Fibroblast of lung (primary cell): ENCODE measurements around the gene CALCB. TPM values are rescaled to one million over a fixed set of nuclear protein-coding genes. Genes with fewer than 3 reads are reported as not detected.

Source experiments
- DNase-seq, 2 donors: peaks; one replicate each; pipeline versions ENCODE4 v3.0.0 to v3.0.0-alpha.2; 2010; ENCODE audit warnings: low read depth in 2 of 2
- H2AFZ ChIP-seq: 2 replicates; pipeline ENCODE4 v1.5.1; 2012; ENCODE audit warnings: low read length, control low read depth, inconsistent platforms
- H3K27ac ChIP-seq: 2 replicates; pipeline ENCODE4 v1.5.1; 2011; ENCODE audit warnings: low read length, control low read depth; ENCODE audit not compliant: insufficient read depth
- H3K27me3 ChIP-seq: 2 replicates; pipeline ENCODE4 v1.5.1; 2011; ENCODE audit warnings: mild to moderate bottlenecking, low read length; ENCODE audit not compliant: control insufficient read depth, insufficient read depth
- H3K36me3 ChIP-seq: 2 replicates; pipeline ENCODE4 v1.5.1; 2011; ENCODE audit warnings: low read length; ENCODE audit not compliant: control insufficient read depth, insufficient read depth
- H3K4me1 ChIP-seq: 2 replicates; pipeline ENCODE4 v1.5.1; 2011; ENCODE audit warnings: low read length; ENCODE audit not compliant: control insufficient read depth, insufficient read depth; ENCODE audit errors: extremely low read depth
- H3K4me2 ChIP-seq: 2 replicates; pipeline ENCODE4 v1.5.1; 2011; ENCODE audit warnings: low read length, control low read depth; ENCODE audit not compliant: insufficient read depth; ENCODE audit errors: extremely low read depth
- H3K4me3 ChIP-seq, 4 experiments: fragments of 200-600 bp in 1 of 4; sonication (generic) in 1 of 4; replicated peaks in 1 of 4; 2 replicates each; pipeline ENCODE4 v1.5.1; 2011 to 2016; ENCODE audit warnings: low read length in 4 of 4, low read depth in 3 of 4, mild to moderate bottlenecking in 3 of 4, control low read depth in 2 of 4, inconsistent platforms in 1 of 4, mixed read lengths in 1 of 4; ENCODE audit not compliant: insufficient read depth in 1 of 4; ENCODE audit errors: control extremely low read depth in 1 of 4
- H3K79me2 ChIP-seq: 2 replicates; pipeline ENCODE4 v1.5.1; 2012; ENCODE audit warnings: mild to moderate bottlenecking, low read length, inconsistent platforms; ENCODE audit not compliant: control insufficient read depth, insufficient read depth
- H3K9ac ChIP-seq: 2 replicates; pipeline ENCODE4 v1.5.1; 2011; ENCODE audit warnings: mild to moderate bottlenecking, low read length, control low read depth; ENCODE audit not compliant: insufficient read depth
- H3K9me3 ChIP-seq: 2 replicates; pipeline ENCODE4 v1.5.1; 2012; ENCODE audit warnings: low read depth, low read length; ENCODE audit not compliant: control insufficient read depth, insufficient read depth
- H4K20me1 ChIP-seq: 2 replicates; pipeline ENCODE4 v1.5.1; 2011; ENCODE audit warnings: low read length; ENCODE audit not compliant: control insufficient read depth, insufficient read depth; ENCODE audit errors: extremely low read depth
- CTCF ChIP-seq, 2 donors: IDR thresholded peaks in 1 of 2; conservative IDR thresholded peaks in 1 of 2; 1 replicate in 1 of 2; 2 replicates in 1 of 2; pipeline ENCODE4 v1.5.1; 2011 to 2012; ENCODE audit warnings: low read length in 2 of 2, control low read depth in 1 of 2, inconsistent platforms in 1 of 2, low read depth in 1 of 2, mild to moderate bottlenecking in 1 of 2
- EZH2 ChIP-seq: IDR thresholded peaks from 2 replicates; pipeline ENCODE4 v1.5.1; 2012; ENCODE audit warnings: low read length, control low read depth, mild to moderate bottlenecking; ENCODE audit errors: missing control alignments
- polyA plus RNA-seq, 2 donors: library from polyadenylated mRNA; depleted of rRNA in 1 of 2; stranded (reverse) in 1 of 2; unstranded in 1 of 2; fragments of >200 nt; gene quantifications; 2 replicates each; pipeline ENCODE4 v1.2.1, GENCODE V29; 2011 to 2012; ENCODE audit warnings: missing spikeins in 1 of 2
- total RNA-seq: library from RNA; depleted of rRNA; stranded (reverse); fragments of >200 nt; gene quantifications from 2 replicates; pipeline ENCODE4 v1.2.1, GENCODE V29; 2014

Gene CALCB
- total and polyA plus RNA-seq, 2 donors (not counting 1 experiment from before 2014, with no cell fraction given): 0.06 to 0.17 TPM

- no peak overlapping the region for H3K27ac ChIP-seq
- no peaks in the 10 kb centered on the region for H3K79me2 ChIP-seq
- H3K4me3 ChIP-seq: no peak overlapping the region
- no peaks in the 10 kb centered on the region for H3K27me3 ChIP-seq
- TF ChIP-seq EZH2 (no peak), CTCF (conservative IDR thresholded peaks at IDR 0.05 in 1 of 2, IDR thresholded peaks at IDR 0.05 in 1 of 2; ENCODE audit: low read depth in 1 of 2, low read length in 2 of 2) (no peak)
- no peaks in the 10 kb centered on the region for H3K4me1 ChIP-seq
- H3K36me3 ChIP-seq: no peaks in the 10 kb centered on the region
- no peak overlapping the region for H3K4me2 ChIP-seq
- no peaks in the 10 kb centered on the region for H4K20me1 ChIP-seq
- no peak overlapping the region for H3K9ac ChIP-seq
- H3K9me3 ChIP-seq: no peaks in the 10 kb centered on the region
- no peak overlapping the region for H2AFZ ChIP-seq
- DNase-seq: no peak
These were observed 20.0 kb downstream of the CALCB start for GRCh38 chr11:15093432-15093831.

GRCh38 chr11:15095736-15096228 is 22.4 kb downstream of the CALCB start:
- no peak overlapping the region for H3K9ac ChIP-seq
- H3K9me3 ChIP-seq: no peaks in the 10 kb centered on the region
- no peaks in the 10 kb centered on the region for H3K27me3 ChIP-seq
- H3K79me2 ChIP-seq: no peaks in the 10 kb centered on the region
- no peak overlapping the region for H3K27ac ChIP-seq
- H3K4me1 ChIP-seq: no peaks in the 10 kb centered on the region
- no peak overlapping the region for H3K4me3 ChIP-seq
- H3K36me3 ChIP-seq: no peaks in the 10 kb centered on the region
- TF ChIP-seq EZH2: no peak
- TF ChIP-seq CTCF (conservative IDR thresholded peaks at IDR 0.05 in 1 of 2, IDR thresholded peaks at IDR 0.05 in 1 of 2; ENCODE audit: low read depth in 1 of 2, low read length in 2 of 2): no peak
- no peak for DNase-seq
- no peaks in the 10 kb centered on the region for H4K20me1 ChIP-seq
- H2AFZ ChIP-seq: no peak overlapping the region
- H3K4me2 ChIP-seq: no peak overlapping the region

GRCh38 chr11:15097411-15097810 is 24.0 kb downstream of the CALCB start:
- Histone ChIP-seq H3K79me2 (no peaks in the 10 kb centered on the region), H3K4me3 (no peak overlapping the region), H2AFZ (no peak overlapping the region), H3K9ac (no peak overlapping the region), H3K27me3 (no peaks in the 10 kb centered on the region), H3K27ac (no peak overlapping the region), H3K9me3 (no peaks in the 10 kb centered on the region), H3K4me1 (no peaks in the 10 kb centered on the region), H3K4me2 (no peak overlapping the region), H3K36me3 (no peaks in the 10 kb centered on the region), H4K20me1 (no peaks in the 10 kb centered on the region)
- DNase-seq: no peak
- TF ChIP-seq CTCF (conservative IDR thresholded peaks at IDR 0.05 in 1 of 2, IDR thresholded peaks at IDR 0.05 in 1 of 2; ENCODE audit: low read depth in 1 of 2, low read length in 2 of 2) (no peak), EZH2 (no peak)
